ENCODE measurements around the gene GEMIN7. TPM values are rescaled to one million over a fixed set of nuclear protein-coding genes. Genes with fewer than 3 reads are reported as not detected.

Gene GEMIN7
- total RNA-seq, 4 donors from 2014 or later: 18.8 to 29.8 (median 20.5) TPM

- Histone ChIP-seq H3K27ac (peak overlapping the region; percentile 82), H3K27me3 (no peaks in the 10 kb centered on the region), H3K36me3 (peaks cover 17% of the 10 kb centered on the region), H3K4me1 (peaks cover 49% of the 10 kb centered on the region), H3K9me3 (no peaks in the 10 kb centered on the region), H3K4me3 (peak overlapping the region; percentile 92)
- WGBS: 2% methylated on average over 6 of the region's 6 CpGs
- no peak for TF ChIP-seq POLR2A (IDR thresholded peaks at IDR 0.05)
- no peak for TF ChIP-seq CTCF (IDR thresholded peaks at IDR 0.05)
- no peak for TF ChIP-seq POLR2AphosphoS5 (IDR thresholded peaks at IDR 0.05)
- no peak for TF ChIP-seq EP300 (IDR thresholded peaks at IDR 0.05)
- no peak for DNase-seq (ENCODE audit: low spot score in 2 of 2)
Measured at GRCh38 chr19:45079911-45080370, 881 bp downstream of the GEMIN7 start.

- no peaks in the 10 kb centered on the region for H3K27me3 ChIP-seq
- no peaks in the 10 kb centered on the region for H3K9me3 ChIP-seq
- no peak overlapping the region for H3K27ac ChIP-seq
- peaks cover 17% of the 10 kb centered on the region for H3K36me3 ChIP-seq
- H3K4me3 ChIP-seq: no peak overlapping the region
- TF ChIP-seq CTCF (IDR thresholded peaks at IDR 0.05) (no peak), POLR2AphosphoS5 (IDR thresholded peaks at IDR 0.05) (no peak), EP300 (IDR thresholded peaks at IDR 0.05) (no peak), POLR2A (IDR thresholded peaks at IDR 0.05) (no peak)
- WGBS: 91% methylated on average over 5 of the region's 5 CpGs
- H3K4me1 ChIP-seq: peaks cover 26% of the 10 kb centered on the region
- no peak for DNase-seq (ENCODE audit: low spot score in 2 of 2)
Measured at GRCh38 chr19:45082170-45082569, 3.1 kb downstream of the GEMIN7 start.

- DNase-seq (ENCODE audit: low spot score in 2 of 2): no peak
- Histone ChIP-seq H3K9me3 (no peaks in the 10 kb centered on the region), H3K27ac (no peak overlapping the region), H3K36me3 (peaks cover 31% of the 10 kb centered on the region), H3K27me3 (no peaks in the 10 kb centered on the region), H3K4me3 (no peak overlapping the region), H3K4me1 (peaks cover 13% of the 10 kb centered on the region)
- TF ChIP-seq POLR2AphosphoS5 (IDR thresholded peaks at IDR 0.05) (no peak), POLR2A (IDR thresholded peaks at IDR 0.05) (no peak), EP300 (IDR thresholded peaks at IDR 0.05) (no peak), CTCF (IDR thresholded peaks at IDR 0.05) (no peak)
- WGBS: 99% methylated on average over 4 of the region's 4 CpGs
Measured at GRCh38 chr19:45086480-45086879, 7.4 kb downstream of the GEMIN7 start.

GRCh38 chr19:45087531-45087930 lies 8.5 kb downstream of the GEMIN7 start:
- TF ChIP-seq EP300 (IDR thresholded peaks at IDR 0.05) (no peak), CTCF (IDR thresholded peaks at IDR 0.05) (no peak), POLR2AphosphoS5 (IDR thresholded peaks at IDR 0.05) (no peak), POLR2A (IDR thresholded peaks at IDR 0.05) (no peak)
- DNase-seq (ENCODE audit: low spot score in 2 of 2): no peak
- peaks cover 20% of the 10 kb centered on the region for H3K36me3 ChIP-seq
- H3K27me3 ChIP-seq: no peaks in the 10 kb centered on the region
- no peak overlapping the region for H3K27ac ChIP-seq
- H3K9me3 ChIP-seq: no peaks in the 10 kb centered on the region
- H3K4me1 ChIP-seq: peaks cover 21% of the 10 kb centered on the region
- 76% methylated on average over 11 of the region's 11 CpGs for WGBS
- no peak overlapping the region for H3K4me3 ChIP-seq

GRCh38 chr19:45090034-45090433 lies 11.0 kb downstream of the GEMIN7 start:
- no peaks in the 10 kb centered on the region for H3K9me3 ChIP-seq
- no peaks in the 10 kb centered on the region for H3K27me3 ChIP-seq
- peaks cover 14% of the 10 kb centered on the region for H3K36me3 ChIP-seq
- H3K27ac ChIP-seq: no peak overlapping the region
- DNase-seq (ENCODE audit: low spot score in 2 of 2): no peak
- H3K4me1 ChIP-seq: peaks cover 37% of the 10 kb centered on the region
- H3K4me3 ChIP-seq: no peak overlapping the region
- TF ChIP-seq CTCF (IDR thresholded peaks at IDR 0.05) (no peak), POLR2A (IDR thresholded peaks at IDR 0.05) (no peak), EP300 (IDR thresholded peaks at IDR 0.05) (no peak), POLR2AphosphoS5 (IDR thresholded peaks at IDR 0.05) (no peak)
- 91% methylated on average over 11 of the region's 17 CpGs for WGBS

Measured in suprapubic skin (tissue), 4 donors.